ENCODE measurements around the gene TUBB2A. TPM values are rescaled to one million over a fixed set of nuclear protein-coding genes. Genes with fewer than 3 reads are reported as not detected.

The TUBB2A gene
- total and polyA plus RNA-seq, 7 donors: 41.4 to 106 (median 54.5) TPM

GRCh38 chr6:3114377-3114776 lies 43.0 kb downstream of the TUBB2A start:
- intact Hi-C loops (cut with DNase I): no loop called here
- Histone ChIP-seq H3K27ac (no peak overlapping the region), H3K9me3 (no peaks in the 10 kb centered on the region), H3K4me1 (peaks cover 0 to 10% (median 10%) of the 10 kb centered on the region in 4 donors), H3K4me3 (no peak overlapping the region), H3K36me3 (peaks cover 0 to 54% (median 15%) of the 10 kb centered on the region in 4 donors), H3K27me3 (no peaks in the 10 kb centered on the region)
- no peak for TF ChIP-seq POLR2AphosphoS5 (IDR thresholded peaks at IDR 0.05)
- WGBS, 2 donors: 95 to 97% methylated on average over 6 of the region's 6 CpGs
- DNase-seq: no peak

GRCh38 chr6:3109761-3110160 lies 47.6 kb downstream of the TUBB2A start:
- no peak for TF ChIP-seq EP300 (IDR thresholded peaks at IDR 0.05)
- no peak for TF ChIP-seq POLR2AphosphoS5 (IDR thresholded peaks at IDR 0.05)
- no peak for TF ChIP-seq POLR2A (IDR thresholded peaks at IDR 0.05)
- no peak for TF ChIP-seq CTCF (IDR thresholded peaks at IDR 0.05)

GRCh38 chr6:3108746-3109414 lies 48.5 kb downstream of the TUBB2A start:
- H3K27ac ChIP-seq: no peak overlapping the region
- WGBS, 2 donors: 66 to 86% methylated on average over 10 of the region's 10 CpGs
- no peak for TF ChIP-seq POLR2A (IDR thresholded peaks at IDR 0.05)
- TF ChIP-seq POLR2AphosphoS5 (IDR thresholded peaks at IDR 0.05): no peak
- TF ChIP-seq EP300 (IDR thresholded peaks at IDR 0.05): no peak
- TF ChIP-seq CTCF (IDR thresholded peaks at IDR 0.05): no peak
- no peaks in the 10 kb centered on the region for H3K4me1 ChIP-seq
- no peaks in the 10 kb centered on the region for H3K27me3 ChIP-seq
- no peak overlapping the region for H3K4me3 ChIP-seq
- H3K36me3 ChIP-seq: peaks cover 14 to 97% (median 38%) of the 10 kb centered on the region in 4 donors
- H3K9me3 ChIP-seq: no peaks in the 10 kb centered on the region
- intact Hi-C loops (cut with DNase I): no loop called here
- no peak for DNase-seq

More at GRCh38 chr6:3109761-3110160, 47.6 kb downstream of the TUBB2A start:
- intact Hi-C loops (cut with DNase I): no loop called here
- Histone ChIP-seq H3K4me3 (no peak overlapping the region), H3K9me3 (no peaks in the 10 kb centered on the region), H3K4me1 (no peaks in the 10 kb centered on the region), H3K27ac (no peak overlapping the region), H3K27me3 (no peaks in the 10 kb centered on the region), H3K36me3 (peaks cover 14 to 97% (median 35%) of the 10 kb centered on the region in 4 donors)
- WGBS, 2 donors: 94 to 97% methylated on average over 3 of the region's 3 CpGs
- no peak for DNase-seq

Other genes with a start within 250 kb of the TUBB2A start
- 100 to 1,000 TPM; 150 to 207 (median 174) TPM for gene SERPINB6, start 186.0 kb downstream of the TUBB2A start, total RNA-seq
- 100 to 1,000 TPM; 152 to 194 (median 178) TPM for gene SERPINB6, start 186.0 kb downstream of the TUBB2A start, polyA plus RNA-seq
- gene NQO2, start 157.7 kb downstream of the TUBB2A start, total RNA-seq: 10 to 100 TPM; 14.7 to 33.2 (median 24.0) TPM
- 10 to 100 TPM; 12.5 to 18.0 (median 16.1) TPM for gene NQO2, start 157.7 kb downstream of the TUBB2A start, polyA plus RNA-seq
- 10 to 100 TPM; 19.7 to 27.3 (median 22.7) TPM for gene RIPK1, start 89.0 kb downstream of the TUBB2A start, total RNA-seq
- gene RIPK1, start 89.0 kb downstream of the TUBB2A start, polyA plus RNA-seq: 10 to 100 TPM; 20.4 to 23.8 (median 20.7) TPM
- gene BPHL, start 38.8 kb downstream of the TUBB2A start, total RNA-seq: 10 to 100 TPM in 2 of 4 donors, 1 to 10 TPM in 2; 8.6 to 11.1 (median 10.5) TPM
- gene BPHL, start 38.8 kb downstream of the TUBB2A start, polyA plus RNA-seq: 10 to 100 TPM; 10.1 to 28.9 (median 20.4) TPM
- 10 to 100 TPM; 12.7 to 24.9 (median 23.0) TPM for gene TUBB2B, start 70.1 kb upstream of the TUBB2A start, total RNA-seq
- gene TUBB2B, start 70.1 kb upstream of the TUBB2A start, polyA plus RNA-seq: 10 to 100 TPM in 1 of 3 donors, 1 to 10 TPM in 2; 2.3 to 11.2 (median 2.4) TPM
- gene PSMG4, start 101.4 kb upstream of the TUBB2A start, total RNA-seq: 10 to 100 TPM; 26.4 to 39.0 (median 30.6) TPM
- gene PSMG4, start 101.4 kb upstream of the TUBB2A start, polyA plus RNA-seq: 10 to 100 TPM; 14.6 to 30.1 (median 30.0) TPM

All from sigmoid colon (tissue), 7 donors.